Gastrocnemius medialis (tissue), 4 donors: ENCODE measurements around the gene YWHAG. TPM values are rescaled to one million over a fixed set of nuclear protein-coding genes. Genes with fewer than 3 reads are reported as not detected.
A peak's percentile ranks its signal among the peaks of the same experiment; 100 is the strongest.

Experiments used
- ATAC-seq, 2 donors: fragments of 150-250 bp; one replicate each; pipeline ENCODE4 v1.9.1; 2016
- DNase-seq, 2 donors: peaks; one replicate each; pipeline ENCODE4 v3.0.0-alpha.2; 2019
- H3K27ac ChIP-seq, 4 donors: fragments of 200-600 bp; sonication (generic); 1 replicate in 1 of 4; 2 replicates in 3 of 4; pipeline ENCODE4 v1.5.1; 2016 to 2018; ENCODE audit warnings: mild to moderate bottlenecking in 2 of 4, moderate library complexity in 1 of 4
- H3K27me3 ChIP-seq, 3 donors: fragments of 200-600 bp; sonication (generic) in 2 of 3; 1 replicate in 1 of 3; 2 replicates in 2 of 3; pipeline versions ENCODE4 v1.5.1 to v1.6.0; 2016 to 2019; ENCODE audit warnings: mild to moderate bottlenecking in 1 of 3, moderate library complexity in 1 of 3
- H3K36me3 ChIP-seq, 2 donors: fragments of 200-600 bp; sonication (generic) in 1 of 2; one replicate each; pipeline ENCODE4 v1.5.1; 2017 to 2018
- H3K4me1 ChIP-seq, 2 donors: fragments of 200-600 bp; sonication (generic) in 1 of 2; one replicate each; pipeline ENCODE4 v1.5.1; 2016 to 2017; ENCODE audit warnings: mild to moderate bottlenecking in 2 of 2
- H3K4me3 ChIP-seq, 4 donors: fragments of 200-600 bp; sonication (generic) in 3 of 4; 1 replicate in 1 of 4; 2 replicates in 3 of 4; pipeline ENCODE4 v1.5.1; 2016 to 2019; ENCODE audit warnings: mild to moderate bottlenecking in 2 of 4
- H3K9me3 ChIP-seq, 3 donors: fragments of 200-600 bp; sonication (generic) in 2 of 3; 1 replicate in 1 of 3; 2 replicates in 2 of 3; pipeline ENCODE4 v1.5.1; 2016 to 2019
- CTCF ChIP-seq, 5 experiments: fragments of 450-650 bp in 3 of 5; fragments of 200-600 bp in 2 of 5; sonication (generic) in 2 of 5; IDR thresholded peaks in 4 of 5; conservative IDR thresholded peaks in 1 of 5; 1 replicate in 4 of 5; 2 replicates in 1 of 5; pipeline ENCODE4 v1.5.1; 2016 to 2019; ENCODE audit warnings: antibody characterized with exemption in 5 of 5, mild to moderate bottlenecking in 3 of 5, moderate library complexity in 3 of 5
- POLR2A ChIP-seq, 2 donors: fragments of 450-650 bp; IDR thresholded peaks; one replicate each; pipeline ENCODE4 v1.6.1; 2017; ENCODE audit warnings: antibody characterized with exemption in 2 of 2, mild to moderate bottlenecking in 2 of 2, moderate library complexity in 2 of 2
- in situ Hi-C, 4 donors: fragments of 200-750 bp; cut with MboI; loops; one replicate each; pipeline versions ENCODE4 v1.15.0 to v1.8.0; 2017; ENCODE audit warnings: low sequenced_read_pairs in 4 of 4
- intact Hi-C: fragments of 100-400 bp; cut with DNase I; formaldehyde crosslinking; loops from one replicate; pipeline ENCODE4 v1.15.1; 2023; ENCODE audit warnings: low total_unique reads
- total RNA-seq, 4 donors: library from RNA; depleted of rRNA; stranded (reverse); fragments of >200 nt; gene quantifications; one replicate each; pipeline versions ENCODE4 v1.1.0 to v1.2.3, GENCODE V29; 2016

YWHAG gene
- total RNA-seq, 4 donors from 2014 or later = 119 to 262 (median 179) TPM

GRCh38 chr7:76358011-76358480 is 745 bp downstream of the YWHAG start:
- no peaks in the 10 kb centered on the region for H3K27me3 ChIP-seq
- H3K4me3 ChIP-seq = peak overlapping the region; percentile 81 to 97 (median 90)
- DNase-seq (peak; percentile 58 to 69), ATAC-seq (peak; percentile 26 to 48)
- peak overlapping the region; percentile 96 to 100 (median 98) for H3K27ac ChIP-seq
- TF ChIP-seq POLR2A (IDR thresholded peaks at IDR 0.05) (no peak), CTCF (IDR thresholded peaks at IDR 0.05 in 4 of 5, conservative IDR thresholded peaks at IDR 0.05 in 1 of 5) (no peak)
- in situ Hi-C loops = loop anchor here in 1 of 4 donors (5.0 kb wide), 1 partner anchor 36 kb away; no protein-coding TSS in a partner anchor
- H3K36me3 ChIP-seq = no peaks in the 10 kb centered on the region
- intact Hi-C loops = loop anchor here (5.0 kb wide), 1 partner anchor 181 kb away; no protein-coding TSS in a partner anchor
- H3K9me3 ChIP-seq = no peaks in the 10 kb centered on the region
- H3K4me1 ChIP-seq = peaks cover 48 to 52% of the 10 kb centered on the region in 2 donors

GRCh38 chr7:76357475-76358010 is 1.2 kb downstream of the YWHAG start:
- intact Hi-C loops = loop anchor here (5.0 kb wide), 1 partner anchor 180 kb away; no protein-coding TSS in a partner anchor
- Histone ChIP-seq H3K27me3 (no peaks in the 10 kb centered on the region), H3K4me1 (peaks cover 53 to 57% of the 10 kb centered on the region in 2 donors), H3K9me3 (no peaks in the 10 kb centered on the region), H3K36me3 (no peaks in the 10 kb centered on the region), H3K4me3 (peak overlapping the region; percentile 81 to 97 (median 90)), H3K27ac (peak overlapping the region; percentile 96 to 100 (median 98))
- in situ Hi-C loops = loop anchor here in 1 of 4 donors (5.0 kb wide), 1 partner anchor 35 kb away; no protein-coding TSS in a partner anchor
- TF ChIP-seq CTCF (IDR thresholded peaks at IDR 0.05 in 4 of 5, conservative IDR thresholded peaks at IDR 0.05 in 1 of 5) (no peak), POLR2A (IDR thresholded peaks at IDR 0.05) (no peak)
- ATAC-seq (no peak), DNase-seq (peak in 1 of 2 donors; percentile 9)

- Histone ChIP-seq H3K27me3 (no peaks in the 10 kb centered on the region), H3K4me1 (peaks cover 60 to 64% of the 10 kb centered on the region in 2 donors), H3K4me3 (peak overlapping the region; percentile 81 to 97 (median 90)), H3K9me3 (no peaks in the 10 kb centered on the region), H3K36me3 (no peaks in the 10 kb centered on the region), H3K27ac (peak overlapping the region; percentile 96 to 100 (median 98))
- ATAC-seq (no peak), DNase-seq (peak in 1 of 2 donors; percentile 8)
- TF ChIP-seq POLR2A (IDR thresholded peaks at IDR 0.05) (no peak), CTCF (IDR thresholded peaks at IDR 0.05 in 4 of 5, conservative IDR thresholded peaks at IDR 0.05 in 1 of 5) (peak in 1 of 5 experiments; percentile 10)
- in situ Hi-C loops (loop anchor here in 1 of 4 donors (5.0 kb wide), 1 partner anchor 35 kb away; no protein-coding TSS in a partner anchor), intact Hi-C loops (loop anchor here (5.0 kb wide), 1 partner anchor 180 kb away; no protein-coding TSS in a partner anchor)
These were observed 2.0 kb downstream of the YWHAG start for GRCh38 chr7:76356823-76357222.

- in situ Hi-C loops = loop anchor here in 1 of 4 donors (5.0 kb wide), 1 partner anchor 34 kb away; no protein-coding TSS in a partner anchor
- intact Hi-C loops = loop anchor here (5.0 kb wide), 1 partner anchor 179 kb away; no protein-coding TSS in a partner anchor
- ATAC-seq (no peak), DNase-seq (no peak)
- H3K36me3 ChIP-seq = no peaks in the 10 kb centered on the region
- peaks cover 67 to 70% of the 10 kb centered on the region in 2 donors for H3K4me1 ChIP-seq
- H3K27me3 ChIP-seq = no peaks in the 10 kb centered on the region
- peak overlapping the region; percentile 96 to 100 (median 98) for H3K27ac ChIP-seq
- no peak for TF ChIP-seq POLR2A (IDR thresholded peaks at IDR 0.05)
- no peak for TF ChIP-seq CTCF (IDR thresholded peaks at IDR 0.05 in 4 of 5, conservative IDR thresholded peaks at IDR 0.05 in 1 of 5)
- H3K9me3 ChIP-seq = no peaks in the 10 kb centered on the region
- peak overlapping the region in 1 of 4 donors; percentile 14 for H3K4me3 ChIP-seq
These were observed 2.7 kb downstream of the YWHAG start for GRCh38 chr7:76356115-76356514.
